Transverse colon (tissue), 4 donors: ENCODE data around the gene ZMIZ1. TPM values are rescaled to one million over a fixed set of nuclear protein-coding genes. Genes with fewer than 3 reads are reported as not detected.

Source experiments
- DNase-seq: peaks from one replicate; pipeline ENCODE4 v3.0.0-alpha.2; 2019
- H3K27ac ChIP-seq, 4 donors: fragments of 200-600 bp; sonication (generic); 2 replicates each; pipeline ENCODE4 v1.5.1; 2016 to 2018; ENCODE audit warnings: inconsistent platforms in 4 of 4
- H3K27me3 ChIP-seq: fragments of 200-600 bp; sonication (generic); 2 replicates; pipeline ENCODE4 v1.5.1; 2017; ENCODE audit warnings: inconsistent platforms
- H3K36me3 ChIP-seq, 4 donors: fragments of 200-600 bp; sonication (generic); 2 replicates each; pipeline ENCODE4 v1.5.1; 2017 to 2019; ENCODE audit warnings: inconsistent platforms in 4 of 4
- H3K4me1 ChIP-seq, 4 donors: fragments of 200-600 bp; sonication (generic); 2 replicates each; pipeline ENCODE4 v1.5.1; 2017 to 2020; ENCODE audit warnings: inconsistent platforms in 4 of 4
- H3K4me3 ChIP-seq, 4 donors: fragments of 200-600 bp; sonication (generic); 1 replicate in 1 of 4; 2 replicates in 3 of 4; pipeline versions ENCODE4 v1.5.1 to v1.6.1; 2017 to 2019; ENCODE audit warnings: inconsistent platforms in 4 of 4
- H3K9me3 ChIP-seq, 2 donors: fragments of 200-600 bp; sonication (generic); 2 replicates each; pipeline ENCODE4 v1.5.1; 2017 to 2019; ENCODE audit warnings: inconsistent platforms in 2 of 2
- EP300 ChIP-seq: sonication (generic); formaldehyde crosslinking; IDR thresholded peaks from one replicate; pipeline ENCODE4 v1.6.1; 2017; ENCODE audit warnings: antibody characterized with exemption, low read depth
- POLR2A ChIP-seq: fragments of 450-650 bp; IDR thresholded peaks from one replicate; pipeline ENCODE4 v1.6.1; 2016; ENCODE audit warnings: antibody characterized with exemption, mild to moderate bottlenecking, moderate library complexity
- POLR2AphosphoS5 ChIP-seq, 3 donors: sonication (generic); formaldehyde crosslinking; IDR thresholded peaks; one replicate each; pipeline ENCODE4 v1.6.1; 2016; ENCODE audit warnings: antibody characterized with exemption in 3 of 3
- WGBS, 2 donors: methylation state at CpG; one replicate each; pipeline ENCODE4 v1.1.5; 2018; ENCODE audit warnings: low coverage in 1 of 2; 5-methylcytosine and 5-hydroxymethylcytosine counted together
- in situ Hi-C, 4 donors: fragments of 200-750 bp; cut with MboI; loops; one replicate each; pipeline versions ENCODE4 v1.15.0 to v1.15.1; 2017; ENCODE audit warnings: low sequenced_read_pairs in 3 of 4, low pct_ligation_motif_present in 1 of 4, low pct_unique_long_range_greater_than_20kb in 1 of 4
- intact Hi-C: fragments of 100-400 bp; cut with DNase I; formaldehyde crosslinking; loops from one replicate; pipeline ENCODE4 v1.15.1; 2023; ENCODE audit warnings: low total_unique reads
- total RNA-seq, 4 donors: library from RNA; depleted of rRNA; stranded (reverse); fragments of >200 nt; gene quantifications; one replicate each; pipeline ENCODE4 v1.1.0, GENCODE V29; 2016
- TF ChIP-seq, protein P1 (sequence below), 5 experiments: fragments of 200-600 bp in 3 of 5; fragments of 450-650 bp in 2 of 5; sonication (generic) in 3 of 5; IDR thresholded peaks; 1 replicate in 2 of 5; 2 replicates in 3 of 5; pipeline ENCODE4 v1.5.1; 2016 to 2017; ENCODE audit warnings: antibody characterized with exemption in 5 of 5, inconsistent platforms in 3 of 5, mild to moderate bottlenecking in 2 of 5, moderate library complexity in 1 of 5

ZMIZ1 gene
- total RNA-seq, 4 donors from 2014 or later: 32.0 to 108 (median 63.0) TPM

DNA sequence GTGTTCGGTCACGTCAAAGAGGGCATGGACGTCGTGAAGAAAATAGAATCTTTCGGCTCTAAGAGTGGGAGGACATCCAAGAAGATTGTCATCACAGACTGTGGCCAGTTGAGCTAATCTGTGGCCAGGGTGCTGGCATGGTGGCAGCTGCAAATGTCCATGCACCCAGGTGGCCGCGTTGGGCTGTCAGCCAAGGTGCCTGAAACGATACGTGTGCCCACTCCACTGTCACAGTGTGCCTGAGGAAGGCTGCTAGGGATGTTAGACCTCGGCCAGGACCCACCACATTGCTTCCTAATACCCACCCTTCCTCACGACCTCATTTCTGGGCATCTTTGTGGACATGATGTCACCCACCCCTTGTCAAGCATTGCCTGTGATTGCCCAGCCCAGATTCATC, 285.0 kb downstream of the ZMIZ1 start:
- H3K27me3 ChIP-seq: no peaks in the 10 kb centered on the region
- H3K9me3 ChIP-seq: no peaks in the 10 kb centered on the region
- H3K4me3 ChIP-seq: no peak overlapping the region
- peaks cover 2 to 17% (median 5%) of the 10 kb centered on the region in 4 donors for H3K4me1 ChIP-seq
- intact Hi-C loops: no loop called here
- WGBS, 2 donors: 91% methylated on average over 10 to 11 of the region's 11 CpGs
- in situ Hi-C loops: loop anchor here in 1 of 4 donors (25.0 kb wide), 1 partner anchor 859 kb away; the partner anchor contains the start of gene ANXA11
- H3K36me3 ChIP-seq: peaks cover 0 to 44% (median 18%) of the 10 kb centered on the region in 4 donors
- DNase-seq: no peak
- H3K27ac ChIP-seq: no peak overlapping the region
- TF ChIP-seq, protein P1, sequence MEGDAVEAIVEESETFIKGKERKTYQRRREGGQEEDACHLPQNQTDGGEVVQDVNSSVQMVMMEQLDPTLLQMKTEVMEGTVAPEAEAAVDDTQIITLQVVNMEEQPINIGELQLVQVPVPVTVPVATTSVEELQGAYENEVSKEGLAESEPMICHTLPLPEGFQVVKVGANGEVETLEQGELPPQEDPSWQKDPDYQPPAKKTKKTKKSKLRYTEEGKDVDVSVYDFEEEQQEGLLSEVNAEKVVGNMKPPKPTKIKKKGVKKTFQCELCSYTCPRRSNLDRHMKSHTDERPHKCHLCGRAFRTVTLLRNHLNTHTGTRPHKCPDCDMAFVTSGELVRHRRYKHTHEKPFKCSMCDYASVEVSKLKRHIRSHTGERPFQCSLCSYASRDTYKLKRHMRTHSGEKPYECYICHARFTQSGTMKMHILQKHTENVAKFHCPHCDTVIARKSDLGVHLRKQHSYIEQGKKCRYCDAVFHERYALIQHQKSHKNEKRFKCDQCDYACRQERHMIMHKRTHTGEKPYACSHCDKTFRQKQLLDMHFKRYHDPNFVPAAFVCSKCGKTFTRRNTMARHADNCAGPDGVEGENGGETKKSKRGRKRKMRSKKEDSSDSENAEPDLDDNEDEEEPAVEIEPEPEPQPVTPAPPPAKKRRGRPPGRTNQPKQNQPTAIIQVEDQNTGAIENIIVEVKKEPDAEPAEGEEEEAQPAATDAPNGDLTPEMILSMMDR (IDR thresholded peaks at IDR 0.05): no peak
- TF ChIP-seq POLR2AphosphoS5 (IDR thresholded peaks at IDR 0.05) (no peak), EP300 (no peak), POLR2A (no peak)

DNA sequence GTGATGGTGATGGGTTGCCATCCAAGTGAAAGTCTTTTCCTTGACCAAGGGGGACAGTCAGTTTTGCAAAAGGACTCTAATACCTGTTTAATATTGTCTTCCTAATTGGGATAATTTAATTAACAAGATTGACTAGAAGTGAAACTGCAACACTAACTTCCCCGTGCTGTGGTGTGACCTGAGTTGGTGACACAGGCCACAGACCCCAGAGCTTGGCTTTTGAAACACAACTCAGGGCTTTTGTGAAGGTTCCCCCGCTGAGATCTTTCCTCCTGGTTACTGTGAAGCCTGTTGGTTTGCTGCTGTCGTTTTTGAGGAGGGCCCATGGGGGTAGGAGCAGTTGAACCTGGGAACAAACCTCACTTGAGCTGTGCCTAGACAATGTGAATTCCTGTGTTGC, 285.4 kb downstream of the ZMIZ1 start:
- in situ Hi-C loops (loop anchor here in 1 of 4 donors (25.0 kb wide), 1 partner anchor 858 kb away; the partner anchor contains the start of gene ANXA11), intact Hi-C loops (no loop called here)
- peaks cover 0 to 15% (median 2%) of the 10 kb centered on the region in 4 donors for H3K4me1 ChIP-seq
- TF ChIP-seq POLR2A (no peak), POLR2AphosphoS5 (IDR thresholded peaks at IDR 0.05) (no peak)
- no peaks in the 10 kb centered on the region for H3K27me3 ChIP-seq
- no peak for DNase-seq
- H3K4me3 ChIP-seq: no peak overlapping the region
- H3K36me3 ChIP-seq: peaks cover 0 to 44% (median 18%) of the 10 kb centered on the region in 4 donors
- H3K9me3 ChIP-seq: no peaks in the 10 kb centered on the region
- 50 to 56% methylated on average over 3 of the region's 3 CpGs for WGBS, 2 donors
- H3K27ac ChIP-seq: no peak overlapping the region

DNA sequence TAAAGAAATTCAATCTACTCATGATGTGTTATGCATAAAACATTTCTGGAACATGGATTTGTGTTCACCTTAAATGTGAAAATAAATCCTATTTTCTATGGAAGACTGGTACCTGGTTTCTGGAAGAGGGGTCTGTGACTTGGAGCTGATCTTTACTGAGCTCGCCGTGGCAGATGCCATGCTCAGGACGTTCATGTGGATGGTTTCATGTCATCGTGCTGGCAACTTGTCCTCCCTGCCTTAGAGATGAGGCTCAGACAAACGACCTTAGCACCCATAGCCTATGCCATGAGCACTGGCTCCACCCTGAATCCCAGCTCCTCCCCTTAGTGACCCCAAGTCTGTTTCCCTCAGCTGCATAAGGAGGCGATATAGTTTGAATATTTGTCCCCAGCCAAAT, 285.8 kb downstream of the ZMIZ1 start:
- no peak overlapping the region for H3K4me3 ChIP-seq
- peaks cover 0 to 14% (median 2%) of the 10 kb centered on the region in 4 donors for H3K4me1 ChIP-seq
- no peak overlapping the region for H3K27ac ChIP-seq
- peaks cover 0 to 44% (median 17%) of the 10 kb centered on the region in 4 donors for H3K36me3 ChIP-seq
- no peaks in the 10 kb centered on the region for H3K9me3 ChIP-seq
- no peaks in the 10 kb centered on the region for H3K27me3 ChIP-seq
- intact Hi-C loops: no loop called here
- in situ Hi-C loops: loop anchor here in 1 of 4 donors (25.0 kb wide), 1 partner anchor 858 kb away; the partner anchor contains the start of gene ANXA11
- TF ChIP-seq POLR2A (no peak), EP300 (no peak), POLR2AphosphoS5 (IDR thresholded peaks at IDR 0.05) (no peak)
- TF ChIP-seq, protein P1 (IDR thresholded peaks at IDR 0.05): no peak
- no peak for DNase-seq
- WGBS, 2 donors: 92% methylated on average over 6 of the region's 6 CpGs; no CpG with 5 or more reads in 1 of the 2 donors

DNA sequence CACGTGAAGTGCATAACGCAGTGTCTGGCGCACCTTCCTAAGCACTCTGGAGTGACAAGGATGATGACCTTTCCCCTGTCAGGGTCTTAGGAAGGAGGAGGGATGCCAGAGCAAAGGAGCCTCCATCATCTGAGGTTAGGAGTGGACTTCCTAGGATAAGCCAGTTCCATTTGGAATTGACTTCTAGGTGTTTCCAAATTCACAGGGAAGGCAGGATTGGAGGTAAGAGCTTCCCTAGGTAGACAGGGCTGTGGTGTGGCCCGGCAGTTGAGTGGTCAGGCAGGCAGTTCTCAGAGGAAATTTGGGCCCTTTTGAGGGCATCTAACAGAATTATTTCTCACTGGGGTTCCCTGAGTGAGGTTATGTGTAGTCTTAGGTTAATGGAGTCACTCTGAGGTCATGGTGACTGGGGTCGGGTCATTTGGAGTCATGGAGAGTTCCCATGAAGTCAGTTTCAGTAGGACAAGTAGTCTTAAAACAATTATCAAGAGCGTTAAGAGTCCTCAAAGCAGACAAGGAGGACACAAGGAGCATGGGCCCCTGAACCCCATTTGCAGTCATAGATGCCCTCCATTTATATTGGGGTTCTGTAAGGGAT, 286.8 kb downstream of the ZMIZ1 start:
- no peak overlapping the region for H3K27ac ChIP-seq
- 0 to 79% methylated on average over 1 to 6 of the region's 6 CpGs for WGBS, 2 donors

More for the DNA sequence above, 286.8 kb downstream of the ZMIZ1 start:
- no peaks in the 10 kb centered on the region for H3K27me3 ChIP-seq
- intact Hi-C loops: loop anchor here (2.0 kb wide), 1 partner anchor 39 kb away; no protein-coding TSS in a partner anchor
- TF ChIP-seq POLR2AphosphoS5 (IDR thresholded peaks at IDR 0.05) (no peak), POLR2A (no peak), EP300 (no peak)
- TF ChIP-seq, protein P1 (IDR thresholded peaks at IDR 0.05): no peak
- DNase-seq: no peak
- H3K9me3 ChIP-seq: no peaks in the 10 kb centered on the region
- in situ Hi-C loops: loop anchor here in 1 of 4 donors (25.0 kb wide), 1 partner anchor 857 kb away; the partner anchor contains the start of gene ANXA11
- H3K4me1 ChIP-seq: peaks cover 0 to 12% (median 4%) of the 10 kb centered on the region in 4 donors
- no peak overlapping the region for H3K4me3 ChIP-seq
- H3K36me3 ChIP-seq: peaks cover 0 to 38% (median 13%) of the 10 kb centered on the region in 4 donors
